NCI-H1694 treated with DMSO at 0.1 percent for 48 hours (cell line): ENCODE results near the gene MAD1L1.
"Not testable (repeated sequence)": the region's sequence is repeated elsewhere in the genome, so short reads cannot be mapped to it uniquely, and the experiment has no call there.

Experiments used
- DNase-seq: peaks from one replicate; lab custom pipeline; 2025; lab: John Stamatoyannopoulos, UW

The MAD1L1 gene

DNA sequence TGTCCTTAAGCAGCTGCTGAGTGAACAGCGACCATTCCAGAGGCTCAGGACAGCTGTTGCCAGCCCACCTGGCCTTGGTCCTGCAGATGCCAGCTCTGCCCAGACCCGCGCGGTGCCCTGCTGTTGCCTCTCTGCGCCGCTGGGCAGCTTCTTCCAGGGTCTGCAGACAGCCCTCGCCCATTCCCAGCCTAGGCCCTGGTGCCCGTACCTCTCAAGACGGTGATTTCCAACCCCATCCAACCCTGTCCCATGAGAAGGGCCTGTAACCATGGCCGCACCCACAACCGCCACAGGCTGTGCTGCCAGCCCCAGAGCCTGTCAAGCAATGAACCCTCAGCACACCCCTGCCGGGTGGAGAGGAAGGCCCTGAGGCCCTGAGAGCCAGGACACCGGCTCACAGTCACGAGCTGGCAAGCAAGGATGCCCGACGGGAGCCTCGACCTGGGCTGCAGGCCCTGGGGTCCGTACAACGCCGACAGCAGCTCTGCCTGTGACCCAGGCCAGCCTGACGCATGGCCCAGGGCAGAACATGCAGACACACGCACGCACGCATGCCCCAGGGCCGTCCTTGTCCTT, 231.9 kb downstream of the MAD1L1 start:
- no peak for DNase-seq

DNA sequence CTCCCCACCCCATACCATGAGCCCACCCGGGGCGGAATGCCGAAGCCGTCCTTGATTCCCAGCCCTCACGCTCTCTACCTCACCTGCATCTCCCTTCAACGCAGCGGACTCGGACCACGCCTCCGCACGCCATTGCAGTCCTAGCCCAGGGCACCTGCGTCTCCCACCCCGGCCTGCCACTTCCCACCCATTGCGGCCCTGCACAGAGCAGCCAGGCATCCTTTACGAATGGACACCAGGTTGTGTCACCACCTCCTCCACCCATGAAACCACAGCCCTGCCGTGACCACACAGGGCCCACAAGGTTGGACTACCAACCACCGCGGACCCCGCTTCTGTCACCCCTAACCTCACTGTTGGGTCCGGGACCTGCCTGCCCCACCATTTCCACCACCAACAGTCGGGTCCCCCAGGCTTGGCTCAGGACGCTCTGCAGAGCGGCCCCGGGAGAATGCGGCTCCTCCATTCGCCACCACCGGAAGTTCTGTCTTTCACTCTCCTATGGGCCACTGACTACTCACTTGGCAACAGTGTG, 232.5 kb downstream of the MAD1L1 start:
- DNase-seq: no peak

DNA sequence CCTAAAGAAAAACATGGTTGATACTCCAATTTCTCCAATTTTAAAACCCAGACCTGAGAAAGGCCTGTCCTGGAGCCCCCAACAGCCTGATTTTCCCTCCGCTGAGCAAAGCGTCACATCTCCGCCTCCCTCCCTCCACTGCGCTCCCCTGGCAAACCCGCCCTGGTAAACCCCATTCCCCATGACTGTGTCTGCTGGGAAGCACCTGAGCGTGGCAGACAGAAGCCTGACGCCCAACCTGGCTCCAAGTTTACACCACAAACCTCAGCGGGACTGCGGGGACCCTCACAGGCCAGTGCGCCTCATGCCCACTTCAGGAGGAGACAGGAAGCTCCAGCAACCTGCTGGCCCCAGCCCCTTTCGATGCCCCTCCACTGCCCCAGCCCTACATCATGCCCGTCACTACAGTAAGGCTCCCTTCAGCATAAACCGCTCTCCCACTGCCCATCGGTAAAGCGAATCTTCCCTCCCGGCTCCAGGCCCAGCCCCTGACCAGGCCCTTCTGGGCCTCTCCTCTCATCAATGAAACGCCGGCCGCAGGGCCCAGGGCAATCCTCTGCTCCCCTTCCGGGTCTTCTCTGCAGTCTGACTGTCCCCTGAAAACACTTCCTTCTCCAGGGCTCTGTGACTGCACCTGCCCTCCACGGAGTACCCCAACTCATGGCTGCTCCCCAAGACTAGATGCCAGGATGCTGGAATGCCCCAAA, 233.3 kb downstream of the MAD1L1 start:
- DNase-seq: no peak

DNA sequence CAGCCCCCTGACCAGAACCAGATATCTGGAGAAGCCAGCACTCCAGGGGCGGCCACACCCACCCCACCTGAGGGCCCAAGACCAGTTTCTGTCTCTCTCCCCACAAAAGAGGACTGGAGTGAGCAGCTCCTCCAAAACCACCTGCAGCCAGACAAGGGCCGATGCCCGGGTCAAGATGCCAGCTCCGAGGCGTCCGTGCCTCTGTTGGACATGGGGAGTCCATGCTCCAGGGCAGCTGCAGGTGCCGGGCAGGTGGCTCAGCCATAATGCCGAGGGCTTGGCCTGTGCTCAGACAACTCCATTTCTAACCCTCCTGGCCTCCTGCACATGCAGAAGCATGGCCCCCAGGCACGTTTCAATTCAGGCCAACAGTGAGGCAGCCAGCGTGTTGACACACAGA, 234.6 kb downstream of the MAD1L1 start:
- DNase-seq: no peak

DNA sequence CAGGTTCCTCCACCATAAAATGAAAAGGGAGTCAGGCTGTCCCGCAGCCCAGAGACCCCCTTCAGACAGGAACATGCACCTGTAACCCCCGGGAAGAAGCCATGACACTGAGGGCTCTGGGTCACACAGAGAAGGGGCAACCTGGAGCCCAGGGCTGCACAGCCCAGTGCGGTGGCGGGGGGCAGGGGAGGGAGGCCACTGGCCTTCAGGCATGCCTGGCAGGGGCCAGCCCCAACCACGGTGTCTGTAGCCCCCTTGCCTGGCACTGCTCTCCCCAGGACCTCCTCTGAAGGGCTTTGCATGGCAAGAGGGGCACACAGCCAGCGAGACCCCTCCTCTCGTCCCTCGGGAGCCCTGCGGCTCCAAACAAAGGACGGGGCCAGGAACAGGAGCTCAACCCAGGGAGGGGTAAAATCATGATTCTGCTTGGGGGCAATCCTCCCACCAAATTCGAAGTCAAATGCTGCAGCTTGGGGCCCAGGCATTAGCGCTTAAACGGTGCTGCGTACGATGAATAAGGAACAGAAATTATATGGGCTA, 235.1 kb downstream of the MAD1L1 start:
- no peak for DNase-seq

DNA sequence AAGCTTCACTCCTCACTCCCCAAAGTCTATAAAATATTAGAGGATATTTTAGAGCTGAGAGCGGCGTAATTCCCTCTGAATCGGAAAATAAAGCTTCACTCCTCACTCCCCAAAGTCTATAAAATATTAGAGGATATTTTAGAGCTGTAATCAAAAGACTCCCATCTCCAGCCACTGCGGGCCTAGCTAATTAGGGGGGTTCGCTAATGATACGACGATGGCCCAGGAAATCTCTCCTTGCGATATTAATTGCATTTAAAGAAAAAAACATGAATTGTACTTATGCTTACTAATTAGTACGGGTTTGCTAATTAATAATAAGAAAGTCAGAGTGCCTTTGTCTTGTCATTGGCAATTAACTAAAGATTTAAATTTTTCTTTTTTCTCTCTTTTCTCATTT, 235.9 kb downstream of the MAD1L1 start:
- no peak for DNase-seq

DNA sequence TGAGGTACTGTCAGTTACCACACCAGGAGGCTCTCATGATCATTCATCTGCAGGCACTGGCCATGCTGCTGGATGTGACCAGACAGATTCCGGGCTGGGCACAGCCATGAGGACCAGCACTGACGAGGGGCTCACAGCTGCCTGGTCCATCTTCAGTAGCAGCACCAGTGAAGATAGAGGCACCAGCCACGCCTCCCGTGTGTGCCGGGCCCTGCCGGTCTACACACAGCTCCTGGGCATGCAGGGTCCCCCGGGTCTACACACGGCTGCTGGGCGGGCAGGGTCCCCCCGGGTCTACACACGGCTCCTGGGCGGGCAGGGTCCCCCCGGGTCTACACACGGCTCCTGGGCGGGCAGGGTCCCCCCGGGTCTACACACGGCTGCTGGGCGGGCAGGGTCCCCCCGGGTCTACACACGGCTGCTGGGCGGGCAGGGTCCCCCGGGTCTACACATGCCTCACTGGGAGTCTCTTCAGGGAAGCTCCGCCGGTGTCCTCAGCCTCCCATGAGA, 236.8 kb downstream of the MAD1L1 start:
- DNase-seq: not testable (repeated sequence)

DNA sequence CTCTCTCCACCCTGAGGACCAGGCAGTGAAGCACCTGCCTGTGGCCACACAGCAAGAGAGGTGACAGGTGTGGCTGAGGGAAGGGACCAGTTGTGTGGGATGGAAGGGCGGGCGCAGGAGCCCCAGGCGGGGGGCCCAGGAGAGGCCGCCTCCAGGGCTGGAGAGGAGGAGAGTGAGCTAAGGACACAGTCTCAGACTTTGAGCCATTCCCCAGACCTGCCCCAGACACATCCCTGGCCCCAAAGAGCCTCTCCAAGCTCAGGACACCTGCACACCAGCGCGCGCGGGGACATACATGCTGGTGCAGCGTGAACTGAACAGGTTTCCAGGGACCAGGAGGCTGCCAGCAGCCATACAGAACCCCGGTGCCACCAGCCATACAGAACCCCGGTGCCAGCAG, 237.3 kb downstream of the MAD1L1 start:
- DNase-seq: no peak

DNA sequence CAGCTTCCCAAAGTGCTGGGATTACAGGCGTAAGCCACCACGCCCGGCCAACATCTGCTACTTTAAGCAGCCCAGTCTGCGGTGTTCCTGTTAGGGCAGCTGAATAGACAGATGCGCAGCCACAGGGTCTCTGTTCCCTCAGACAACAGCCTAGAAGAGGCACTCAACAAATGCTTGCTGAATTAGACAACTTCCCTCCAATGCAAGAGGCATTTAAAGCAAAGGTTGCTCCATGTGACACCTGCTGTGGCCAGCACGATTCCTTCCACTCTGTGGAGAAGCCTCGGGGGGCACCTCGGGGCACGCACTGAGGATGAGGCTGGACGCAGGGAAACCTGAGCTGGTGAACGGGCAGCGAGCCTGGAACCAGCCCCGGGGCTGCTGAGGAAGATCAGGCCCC, 237.8 kb downstream of the MAD1L1 start:
- no peak for DNase-seq

DNA sequence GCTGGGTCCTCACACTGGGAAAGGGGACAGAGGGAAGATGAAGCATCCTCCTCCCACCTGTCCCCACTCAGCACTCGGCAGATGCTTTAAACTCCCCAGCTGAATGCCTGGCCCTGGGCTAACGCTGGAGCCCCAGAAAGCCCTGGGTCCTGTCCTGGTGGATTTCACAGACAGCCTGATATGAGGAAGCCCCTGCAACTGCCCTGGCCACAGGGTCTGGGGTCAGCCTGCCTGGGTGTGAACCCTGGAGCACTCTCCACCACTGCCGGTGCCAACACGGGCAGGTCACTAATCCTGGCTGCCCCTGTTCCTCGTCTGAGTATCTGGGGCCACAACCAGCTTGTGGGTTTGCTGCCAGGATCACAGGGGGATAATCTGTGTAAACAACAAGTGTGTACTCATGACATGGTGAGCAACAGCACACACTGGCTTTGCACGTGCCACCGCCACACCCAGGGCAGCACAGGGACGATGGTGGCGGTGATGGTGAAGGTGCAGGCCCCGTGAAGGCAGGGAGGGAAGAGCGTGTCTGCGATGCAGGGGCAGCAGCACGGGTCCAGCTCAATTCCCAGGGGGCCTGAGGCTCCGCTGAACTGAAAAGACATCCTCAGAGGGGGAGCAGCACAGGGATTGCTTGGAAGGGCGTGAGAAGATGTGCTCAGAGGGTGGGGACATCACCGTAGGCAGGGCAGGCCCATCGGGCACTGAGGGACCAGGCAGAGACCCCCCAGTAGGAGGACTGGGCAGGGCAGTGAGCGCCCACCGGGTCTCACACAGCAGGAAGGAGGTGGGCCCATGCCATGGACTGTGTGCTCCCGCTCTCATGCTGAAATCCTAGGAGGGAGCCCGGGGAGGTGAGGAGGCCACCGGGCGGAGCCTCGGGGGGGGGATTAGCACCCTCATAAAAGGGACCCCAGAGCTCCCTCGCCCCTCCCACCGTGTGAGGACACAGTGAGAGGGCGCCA, 238.7 kb downstream of the MAD1L1 start:
- DNase-seq: no peak

DNA sequence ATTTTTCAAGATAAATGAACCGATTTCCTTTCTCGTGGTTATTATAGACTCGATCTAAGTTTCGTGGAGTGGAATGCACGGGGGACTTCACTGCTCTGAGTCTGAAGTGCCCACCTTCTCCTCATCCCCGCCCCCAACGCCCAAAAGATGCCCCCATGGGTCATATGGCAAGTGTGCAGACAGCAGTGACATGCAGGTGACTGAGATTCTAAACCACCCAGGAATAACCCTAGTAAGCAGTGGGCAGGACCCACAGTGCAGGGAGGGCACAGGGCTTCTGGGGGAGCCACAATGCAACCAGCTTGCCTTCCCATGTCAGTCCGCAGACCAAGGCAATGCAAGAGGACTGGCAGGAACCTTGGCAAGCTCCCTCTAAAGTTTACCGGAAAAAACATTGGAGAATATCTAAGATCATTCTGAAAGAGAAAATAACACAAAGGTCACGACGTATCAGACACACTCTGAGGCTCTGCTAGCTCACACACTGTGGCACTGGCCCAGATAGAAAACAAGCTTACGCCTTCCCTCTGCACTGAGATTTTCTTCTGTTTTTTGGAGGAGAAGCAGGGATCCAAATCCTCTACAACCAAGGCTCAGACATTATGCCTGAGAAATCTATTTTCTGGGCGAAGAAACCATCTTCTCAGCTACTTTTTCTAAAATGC, 239.6 kb downstream of the MAD1L1 start:
- DNase-seq: no peak

DNA sequence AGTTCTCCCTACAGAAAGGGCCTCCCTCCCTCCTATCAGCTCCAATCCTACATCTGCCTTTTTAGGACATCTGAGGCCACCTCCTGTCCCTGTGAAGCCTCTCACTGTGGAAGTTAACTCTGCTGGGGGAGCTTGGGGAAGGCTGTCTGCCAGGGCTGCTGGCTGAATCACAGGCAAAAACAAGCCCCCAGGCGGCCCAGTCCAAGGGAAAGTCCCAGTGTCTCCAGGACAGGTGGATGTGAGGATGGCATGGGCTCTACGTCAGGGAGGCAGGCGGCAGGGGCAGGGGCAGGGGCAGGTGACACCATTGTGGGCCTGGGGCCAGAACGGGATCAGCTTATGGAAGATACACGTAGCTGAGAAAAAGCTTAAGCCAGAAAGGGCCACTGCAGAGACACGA, 240.2 kb downstream of the MAD1L1 start:
- peak; percentile 17 for DNase-seq

DNA sequence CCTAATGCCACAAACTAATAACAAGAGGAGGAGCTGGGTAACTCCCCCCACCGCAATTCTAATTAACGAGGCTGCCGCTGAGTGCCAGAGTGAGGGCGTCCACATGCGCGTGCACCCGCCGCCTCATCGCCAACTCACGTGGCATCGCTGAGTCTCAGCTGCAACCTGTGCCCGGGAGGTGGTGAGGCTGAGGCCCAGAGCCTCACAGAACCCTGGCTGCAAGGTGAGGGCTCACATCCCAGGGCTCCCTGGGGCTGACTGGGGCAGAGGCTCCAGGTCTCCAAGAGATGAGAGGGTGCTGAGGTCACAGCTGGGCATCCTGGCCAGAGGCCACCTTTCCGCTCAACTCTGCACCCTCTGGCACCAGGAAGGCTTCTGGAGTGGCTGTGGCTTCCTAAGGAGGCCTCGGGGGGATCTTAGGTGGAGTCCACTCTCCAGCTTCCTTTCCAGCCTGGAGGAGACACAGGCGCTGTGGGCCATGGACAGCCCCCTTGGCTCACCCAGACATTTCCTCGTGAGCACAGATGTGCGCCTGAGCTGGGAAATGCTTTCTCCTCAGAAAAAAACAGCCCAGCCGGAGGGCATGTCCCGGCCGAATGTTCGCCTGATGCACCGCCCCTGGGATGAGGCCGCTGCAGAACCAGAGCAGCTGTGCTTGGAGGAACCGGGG, 242.6 kb downstream of the MAD1L1 start:
- no peak for DNase-seq

DNA sequence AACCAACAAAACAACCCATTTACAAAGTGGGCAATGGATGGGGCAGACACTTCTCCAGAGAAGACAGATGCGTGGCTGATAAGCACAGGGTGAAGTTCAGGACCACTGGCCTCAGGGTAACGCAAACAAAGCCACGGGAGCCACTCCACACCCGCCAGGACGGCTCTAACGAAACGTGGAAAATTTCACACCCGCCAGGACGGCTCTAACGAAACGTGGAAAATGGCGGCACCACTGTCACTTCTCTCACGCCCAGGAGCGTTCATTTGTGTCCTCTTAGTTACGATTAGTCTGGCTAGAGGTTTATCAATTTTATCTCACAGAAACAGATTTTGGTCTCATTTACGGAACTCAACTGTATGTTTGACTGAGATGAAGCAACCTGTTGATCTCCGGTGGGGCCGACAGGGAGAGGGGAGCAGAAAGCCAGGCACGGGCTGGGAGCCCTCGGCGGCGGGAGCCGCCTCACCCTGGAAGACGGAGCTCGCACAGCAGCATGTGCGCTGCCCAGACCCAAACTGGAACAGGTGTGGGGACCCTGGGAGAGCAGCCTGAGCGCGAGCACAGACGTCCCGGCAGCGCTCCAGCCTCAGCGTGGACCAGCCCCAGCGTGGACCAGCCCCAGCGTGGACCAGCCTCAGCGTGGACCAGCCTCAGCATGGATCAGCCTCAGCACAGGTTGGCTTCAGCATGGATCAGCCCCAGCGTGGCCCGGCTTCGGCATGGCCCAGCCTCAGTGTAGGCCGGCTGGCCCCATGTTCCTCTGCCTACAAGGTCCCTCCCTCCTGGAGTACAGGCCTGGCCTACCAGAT, 243.5 kb downstream of the MAD1L1 start:
- DNase-seq: no peak

DNA sequence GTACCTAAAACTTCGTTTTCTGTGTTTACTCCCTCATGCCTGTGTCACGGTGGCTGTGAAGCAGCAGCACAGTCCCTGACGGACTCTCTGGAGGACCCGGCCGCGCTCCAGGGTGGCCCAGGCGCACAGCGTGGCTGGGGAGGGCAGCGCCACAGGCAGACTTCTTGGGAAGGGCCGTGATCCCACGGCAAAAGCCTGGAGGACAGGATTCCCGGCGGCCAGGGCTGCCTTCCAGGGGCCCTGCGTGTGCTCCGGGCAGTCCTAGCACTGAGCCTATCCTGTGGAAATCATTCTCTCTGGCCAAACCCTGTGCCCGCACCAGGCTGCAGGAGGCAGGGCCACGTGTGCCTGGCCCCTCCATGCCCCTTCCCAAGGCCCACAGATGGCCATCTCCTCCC, 244.2 kb downstream of the MAD1L1 start:
- DNase-seq: no peak

DNA sequence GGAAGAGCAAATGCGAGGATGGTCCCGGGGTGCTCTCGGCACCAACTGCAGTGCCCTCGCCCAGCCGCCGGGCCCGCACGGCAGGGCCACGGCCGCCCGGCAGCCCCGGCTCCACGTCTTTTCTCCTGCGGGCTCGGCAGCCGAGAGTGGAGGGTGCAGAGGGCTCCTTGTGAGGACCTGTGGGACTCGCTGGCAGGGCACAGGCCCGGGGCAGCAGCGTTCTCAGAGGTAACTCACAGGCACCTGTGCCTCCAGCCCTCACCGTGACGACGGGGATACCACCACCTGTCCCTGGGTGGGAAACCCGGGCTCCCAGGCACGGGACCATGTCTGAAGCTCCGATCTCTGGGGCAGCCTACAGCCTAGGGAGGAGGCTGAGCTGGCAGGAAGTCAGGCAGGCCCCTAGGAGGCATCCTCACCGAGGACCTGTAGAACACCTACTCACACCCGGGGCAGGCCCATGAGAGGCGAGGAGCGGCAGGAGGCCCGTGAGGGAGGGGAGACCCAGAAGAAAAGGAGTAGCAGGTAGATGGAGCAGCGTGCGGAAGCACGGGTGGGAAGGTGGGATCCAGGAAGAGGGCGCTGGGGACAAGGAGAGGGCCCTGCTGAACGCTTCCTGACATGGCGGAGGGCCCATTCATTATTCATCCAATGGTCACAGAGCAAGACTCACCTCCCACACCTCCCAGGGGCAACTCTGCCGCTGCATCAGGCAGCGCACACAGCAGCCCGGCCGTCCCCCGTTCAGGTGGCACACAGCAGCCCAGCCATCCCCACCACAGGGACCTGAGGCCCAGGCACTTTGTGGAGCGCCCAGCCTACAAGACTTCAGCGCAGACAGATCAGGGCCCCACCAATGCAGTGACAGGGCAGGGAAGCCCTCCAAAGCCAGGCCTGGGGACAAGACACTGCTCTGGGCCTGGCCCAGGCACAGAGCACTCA, 244.9 kb downstream of the MAD1L1 start:
- no peak for DNase-seq

DNA sequence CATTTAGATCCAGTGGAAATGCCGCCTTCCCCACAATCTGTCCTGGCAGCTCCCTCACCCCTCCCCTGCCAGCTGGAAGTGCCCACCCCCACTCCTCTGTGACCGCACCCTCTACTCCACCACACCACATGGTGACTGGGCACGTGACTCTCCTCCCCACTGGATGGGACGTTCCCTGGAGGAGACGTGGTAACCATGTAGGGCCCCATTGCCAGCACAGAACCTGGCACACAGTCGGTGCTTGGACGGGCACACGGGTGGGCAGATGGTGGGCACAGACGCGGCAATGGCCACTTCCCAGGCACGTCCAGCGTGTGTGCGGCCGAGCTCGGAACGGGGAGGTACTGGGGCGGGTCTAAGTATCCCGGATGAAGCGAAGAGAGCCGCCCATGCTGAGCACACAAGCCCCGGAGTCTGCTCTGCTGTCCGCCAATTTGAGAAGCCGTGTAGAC, 245.6 kb downstream of the MAD1L1 start:
- DNase-seq: no peak

DNA sequence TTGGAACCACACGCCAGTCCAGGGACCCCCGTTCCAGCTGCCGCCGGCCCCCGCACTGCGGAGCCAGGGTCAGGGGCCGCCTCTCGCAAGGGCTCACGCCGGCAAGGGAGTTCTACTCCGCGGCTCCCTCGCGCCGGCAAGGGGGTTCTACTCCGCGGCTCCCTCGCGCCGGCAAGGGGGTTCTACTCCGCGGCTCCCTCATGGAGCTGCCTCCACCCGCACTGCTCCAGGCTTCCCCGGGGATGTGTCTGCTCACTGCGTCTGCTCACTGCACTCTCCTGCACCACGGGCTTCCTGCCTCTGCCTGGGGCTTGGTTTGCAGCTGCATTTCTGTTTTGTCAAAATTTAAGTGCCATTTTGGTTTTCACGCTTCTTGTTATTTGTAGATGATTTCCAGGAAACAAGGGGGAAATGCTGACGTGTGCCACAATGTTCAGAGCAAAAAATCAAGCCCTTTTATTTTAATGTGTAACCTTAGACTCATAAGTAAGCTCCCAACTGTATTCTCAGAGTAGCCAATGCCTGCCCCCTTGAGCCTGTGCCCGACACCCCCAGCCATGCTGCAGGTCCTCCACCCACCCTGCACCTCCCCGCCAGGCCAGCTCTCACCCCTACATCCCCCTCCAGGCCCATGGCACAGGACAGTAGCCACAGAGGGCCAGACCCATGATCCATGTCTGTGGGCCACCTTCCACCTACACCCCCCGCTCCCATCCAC, 246.2 kb downstream of the MAD1L1 start:
- DNase-seq: no peak
